B cell (primary cell): Measurements from ENCODE around the gene TLX1.

Source experiments
- EZH2 ChIP-seq: IDR thresholded peaks from 2 replicates; pipeline ENCODE4 v1.6.1; 2012; ENCODE audit warnings: borderline replicate concordance, low read depth, mild to moderate bottlenecking, moderate library complexity, low read length; ENCODE audit not compliant: insufficient read depth, poor library complexity, severe bottlenecking
- TF ChIP-seq, protein P1 (sequence below): fragments of 200-600 bp; IDR thresholded peaks from one replicate; pipeline ENCODE4 v1.8.0; 2022; ENCODE audit warnings: antibody characterized with exemption, mild to moderate bottlenecking

DNA sequence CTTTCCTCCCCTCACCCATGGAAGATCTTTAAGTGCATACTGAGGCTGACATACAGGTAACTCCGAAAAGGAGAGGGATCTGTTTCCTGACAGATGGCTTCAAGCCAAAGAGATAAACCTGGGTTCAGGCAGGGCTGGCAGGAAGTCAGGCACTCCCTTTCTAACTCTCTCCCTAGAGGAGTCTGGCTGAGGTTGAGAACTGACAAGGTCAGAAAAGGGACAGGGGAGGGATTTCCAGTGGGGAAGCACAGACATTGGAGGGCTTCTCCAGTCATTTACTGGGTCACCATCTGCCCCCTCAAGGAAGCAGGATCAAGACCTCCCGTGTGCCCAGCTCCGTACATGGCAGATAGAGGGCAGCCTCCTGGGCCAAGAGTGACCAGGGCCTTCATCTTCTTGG, 31.6 kb downstream of the TLX1 start:
- TF ChIP-seq, protein P1, sequence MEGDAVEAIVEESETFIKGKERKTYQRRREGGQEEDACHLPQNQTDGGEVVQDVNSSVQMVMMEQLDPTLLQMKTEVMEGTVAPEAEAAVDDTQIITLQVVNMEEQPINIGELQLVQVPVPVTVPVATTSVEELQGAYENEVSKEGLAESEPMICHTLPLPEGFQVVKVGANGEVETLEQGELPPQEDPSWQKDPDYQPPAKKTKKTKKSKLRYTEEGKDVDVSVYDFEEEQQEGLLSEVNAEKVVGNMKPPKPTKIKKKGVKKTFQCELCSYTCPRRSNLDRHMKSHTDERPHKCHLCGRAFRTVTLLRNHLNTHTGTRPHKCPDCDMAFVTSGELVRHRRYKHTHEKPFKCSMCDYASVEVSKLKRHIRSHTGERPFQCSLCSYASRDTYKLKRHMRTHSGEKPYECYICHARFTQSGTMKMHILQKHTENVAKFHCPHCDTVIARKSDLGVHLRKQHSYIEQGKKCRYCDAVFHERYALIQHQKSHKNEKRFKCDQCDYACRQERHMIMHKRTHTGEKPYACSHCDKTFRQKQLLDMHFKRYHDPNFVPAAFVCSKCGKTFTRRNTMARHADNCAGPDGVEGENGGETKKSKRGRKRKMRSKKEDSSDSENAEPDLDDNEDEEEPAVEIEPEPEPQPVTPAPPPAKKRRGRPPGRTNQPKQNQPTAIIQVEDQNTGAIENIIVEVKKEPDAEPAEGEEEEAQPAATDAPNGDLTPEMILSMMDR, result no peak
- TF ChIP-seq EZH2, result no peak
